ENCODE data around the gene RPS6KC1. TPM values are rescaled to one million over a fixed set of nuclear protein-coding genes. Genes with fewer than 3 reads are reported as not detected.

RPS6KC1 gene
- total and polyA plus RNA-seq, 9 of the 15 experiments (the other 6 are each of a cell fraction or from before 2014, with no cell fraction given) = 4.3 to 34.6 (median 20.9) TPM

GRCh38 chr1:213095467-213095866 lies 44.4 kb downstream of the RPS6KC1 start (continued):
- TF ChIP-seq USF1 (CRISPR knock-in tag; IDR thresholded peaks at IDR 0.05) = no peak

DNA sequence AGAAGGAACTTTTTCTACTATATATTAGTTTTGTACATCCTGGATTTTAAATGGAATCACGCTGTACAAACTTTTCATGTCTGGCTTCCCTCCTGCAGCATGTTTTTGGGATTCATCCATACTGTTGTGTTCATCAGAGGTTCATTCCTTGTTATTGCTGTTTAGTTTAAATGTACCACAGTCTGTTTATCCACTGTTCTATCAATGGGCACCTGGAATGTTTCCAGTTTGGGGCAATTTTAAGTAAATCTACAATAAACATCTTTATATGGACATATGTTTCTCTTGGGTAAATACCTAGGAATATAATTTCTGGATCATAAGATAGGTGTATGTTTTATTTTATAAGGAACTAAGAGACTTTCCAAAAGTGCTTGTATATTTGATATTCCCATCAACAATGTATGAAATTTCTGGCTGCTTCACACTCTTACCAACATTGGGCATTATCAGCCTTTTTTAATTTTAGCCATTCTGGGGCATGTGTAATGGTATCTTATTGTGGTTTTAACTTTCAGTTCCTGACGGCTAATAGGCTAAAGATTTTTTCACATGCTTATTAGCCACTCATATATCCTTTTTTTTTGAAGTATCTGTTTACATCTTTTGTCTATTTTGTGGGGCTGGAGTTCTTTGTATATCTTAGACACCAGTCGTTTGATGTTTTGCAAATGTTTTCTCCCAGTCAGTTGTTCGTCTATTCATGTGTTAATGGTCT lies 48.8 kb downstream of the RPS6KC1 start:
- ChIA-PET POLR2A (no interaction called here), CTCF (ENCODE audit: low intra/inter-chr PET ratio) (no interaction called here)
- no peaks in the 10 kb centered on the region for H3K9me3 ChIP-seq (replicated peaks; ENCODE audit: control insufficient read depth, insufficient read depth, low read depth, low read length)
- no peaks in the 10 kb centered on the region for H3K4me1 ChIP-seq (replicated peaks in 1 of 2; ENCODE audit: control insufficient read depth in 2 of 2, insufficient read depth in 2 of 2, low read length in 2 of 2)
- in situ Hi-C loops (cut with MboI) (no loop called here), intact Hi-C loops (cut with micrococcal nuclease) (no loop called here)
- no peak overlapping the region for H3K4me3 ChIP-seq
- no peaks in the 10 kb centered on the region for H3K27me3 ChIP-seq (ENCODE audit: control insufficient read depth in 2 of 2, insufficient read depth in 2 of 2, low read length in 2 of 2)
- no peaks in the 10 kb centered on the region; the same call in 2 of the 3 replicates for H3K79me2 ChIP-seq (ENCODE audit: control insufficient read depth, insufficient read depth, low read length)
- H3K9ac ChIP-seq (ENCODE audit: insufficient read depth in 1 of 2, low read depth in 2 of 2, low read length in 2 of 2) = no peak overlapping the region
- no peaks in the 10 kb centered on the region for H4K20me1 ChIP-seq (replicated peaks; ENCODE audit: control insufficient read depth, insufficient read depth, low read length)
- ATAC-seq (no peak), FAIRE-seq (peak; percentile 15), DNase-seq (ENCODE audit: extremely low read depth in 1 of 4, low spot score in 3 of 4) (no peak)
- WGBS (ENCODE audit: insufficient coverage, low coverage, missing lambda C conversion rate) = 51% methylated on average over 4 of the region's 4 CpGs
- TF ChIP-seq ZNF282 (CRISPR knock-in tag; IDR thresholded peaks at IDR 0.05) = no peak
- TF ChIP-seq RBFOX2 (IDR thresholded peaks at IDR 0.05; ENCODE audit: low read depth, low read length) = no peak
- TF ChIP-seq ESRRA (IDR thresholded peaks at IDR 0.05; ENCODE audit: borderline replicate concordance, low read depth) = no peak
- no peak overlapping the region for H2AFZ ChIP-seq (ENCODE audit: low read depth, low read length)
- H3K9me1 ChIP-seq (ENCODE audit: control insufficient read depth, insufficient read depth, low read length) = no peaks in the 10 kb centered on the region
- no peak overlapping the region for H3K4me2 ChIP-seq (ENCODE audit: insufficient read depth, low read length)
- H3K27ac ChIP-seq (ENCODE audit: extremely low read depth, low read depth, low read length) = no peak overlapping the region
- H3K36me3 ChIP-seq (ENCODE audit: control insufficient read depth, insufficient read depth, low read length) = peaks cover 9% of the 10 kb centered on the region; the same call in 1 of the 3 replicates
- BruUV-seq (replicated peaks) = no TSS peak

All from K562 (cell line).